Right atrium auricular region (tissue), 2 donors: ENCODE results near the gene DHRS3. TPM values are rescaled to one million over a fixed set of nuclear protein-coding genes. Genes with fewer than 3 reads are reported as not detected.
A peak's percentile ranks its signal among the peaks of the same experiment; 100 is the strongest.

Experiments used
- DNase-seq: peaks from one replicate; pipeline ENCODE4 v3.0.0-alpha.2; 2019; ENCODE audit warnings: low spot score
- H3K27ac ChIP-seq, 2 donors: fragments of 200-600 bp; sonication (generic); 1 replicate in 1 of 2; 2 replicates in 1 of 2; pipeline ENCODE4 v1.5.1; 2016 to 2019
- H3K27me3 ChIP-seq, 2 donors: fragments of 200-600 bp; sonication (generic); one replicate each; pipeline versions ENCODE4 v1.5.1 to v1.6.0; 2017 to 2019
- H3K36me3 ChIP-seq: fragments of 200-600 bp; sonication (generic); one replicate; pipeline ENCODE4 v1.5.1; 2016
- H3K4me1 ChIP-seq, 2 donors: fragments of 200-600 bp; sonication (generic); one replicate each; pipeline versions ENCODE4 v1.5.1 to v1.6.0; 2017 to 2019
- H3K4me3 ChIP-seq, 2 donors: fragments of 200-600 bp; sonication (generic); 1 replicate in 1 of 2; 2 replicates in 1 of 2; pipeline ENCODE4 v1.5.1; 2017 to 2019; ENCODE audit warnings: mild to moderate bottlenecking in 1 of 2, moderate library complexity in 1 of 2
- H3K9me3 ChIP-seq, 2 donors: fragments of 200-600 bp; sonication (generic); one replicate each; pipeline ENCODE4 v1.5.1; 2019
- CTCF ChIP-seq, 2 donors: fragments of 200-600 bp; sonication (generic); IDR thresholded peaks; one replicate each; pipeline ENCODE4 v1.5.1; 2019; ENCODE audit warnings: antibody characterized with exemption in 2 of 2
- total RNA-seq, 2 donors: library from RNA; depleted of rRNA; stranded (reverse); fragments of >200 nt; gene quantifications; one replicate each; pipeline ENCODE4 v1.1.0, GENCODE V29; 2016

Gene DHRS3
- total RNA-seq, 2 donors from 2014 or later = 50.4 to 78.9 TPM

- DNase-seq = no peak
- no peak for TF ChIP-seq CTCF (IDR thresholded peaks at IDR 0.05)
- H3K9me3 ChIP-seq = no peaks in the 10 kb centered on the region
- H3K4me3 ChIP-seq = no peak overlapping the region
- peaks cover 0 to 15% of the 10 kb centered on the region in 2 donors for H3K4me1 ChIP-seq
- H3K36me3 ChIP-seq = peaks cover 54% of the 10 kb centered on the region
- H3K27me3 ChIP-seq = no peaks in the 10 kb centered on the region
- no peak overlapping the region for H3K27ac ChIP-seq
Measured at GRCh38 chr1:12577020-12577419, 41.0 kb downstream of the DHRS3 start.

GRCh38 chr1:12574757-12575139 is 43.3 kb downstream of the DHRS3 start:
- H3K4me3 ChIP-seq = no peak overlapping the region
- peaks cover 75% of the 10 kb centered on the region for H3K36me3 ChIP-seq
- no peaks in the 10 kb centered on the region for H3K27me3 ChIP-seq
- no peak for DNase-seq
- H3K4me1 ChIP-seq = peaks cover 0 to 15% of the 10 kb centered on the region in 2 donors
- no peaks in the 10 kb centered on the region for H3K9me3 ChIP-seq
- no peak overlapping the region for H3K27ac ChIP-seq
- no peak for TF ChIP-seq CTCF (IDR thresholded peaks at IDR 0.05)

- H3K36me3 ChIP-seq = peaks cover 61% of the 10 kb centered on the region
- no peaks in the 10 kb centered on the region for H3K9me3 ChIP-seq
- H3K4me3 ChIP-seq = no peak overlapping the region
- H3K27me3 ChIP-seq = no peaks in the 10 kb centered on the region
- TF ChIP-seq CTCF (IDR thresholded peaks at IDR 0.05) = no peak
- H3K4me1 ChIP-seq = peaks cover 0 to 15% of the 10 kb centered on the region in 2 donors
- peak overlapping the region in 1 of 2 donors; percentile 17 for H3K27ac ChIP-seq
- no peak for DNase-seq
Measured at GRCh38 chr1:12573015-12573825, 44.8 kb downstream of the DHRS3 start.

- Histone ChIP-seq H3K9me3 (no peaks in the 10 kb centered on the region), H3K4me3 (no peak overlapping the region), H3K36me3 (peaks cover 55% of the 10 kb centered on the region), H3K27me3 (no peaks in the 10 kb centered on the region), H3K4me1 (peaks cover 0 to 15% of the 10 kb centered on the region in 2 donors), H3K27ac (peak overlapping the region in 1 of 2 donors; percentile 17)
- no peak for DNase-seq
- no peak for TF ChIP-seq CTCF (IDR thresholded peaks at IDR 0.05)
Measured at GRCh38 chr1:12572522-12572921, 45.5 kb downstream of the DHRS3 start.

- H3K4me3 ChIP-seq = no peak overlapping the region
- no peak for DNase-seq
- TF ChIP-seq CTCF (IDR thresholded peaks at IDR 0.05) = no peak
- H3K4me1 ChIP-seq = peaks cover 0 to 16% of the 10 kb centered on the region in 2 donors
- H3K27ac ChIP-seq = no peak overlapping the region
- no peaks in the 10 kb centered on the region for H3K27me3 ChIP-seq
- no peaks in the 10 kb centered on the region for H3K9me3 ChIP-seq
- peaks cover 41% of the 10 kb centered on the region for H3K36me3 ChIP-seq
Measured at GRCh38 chr1:12570291-12570690, 47.7 kb downstream of the DHRS3 start.
